ENCODE measurements around the gene WDR6. TPM values are rescaled to one million over a fixed set of nuclear protein-coding genes. Genes with fewer than 3 reads are reported as not detected.
A peak's percentile ranks its signal among the peaks of the same experiment; 100 is the strongest.

The WDR6 gene
- total and polyA plus RNA-seq, 10 of the 15 experiments (the other 5 are each of a cell fraction or from before 2014, with no cell fraction given) = 21.3 to 169 (median 107) TPM

- H3K79me2 ChIP-seq (ENCODE audit: control insufficient read depth, insufficient read depth, low read length) = no peaks in the 10 kb centered on the region
- H3K9me3 ChIP-seq (replicated peaks; ENCODE audit: control insufficient read depth, insufficient read depth, low read length) = no peaks in the 10 kb centered on the region
- ChIA-PET POLR2A (no interaction called here), RAD21 (ENCODE audit: unreplicated experiment) (interaction anchor here (0.7 kb wide), 1 partner anchor 13 kb away, joined by 3 read pairs; no protein-coding TSS in a partner anchor), SMC1A (ENCODE audit: uncharacterized antibody, unreplicated experiment) (no interaction called here), CTCF (no interaction called here)
- FAIRE-seq = no peak
- H3K9ac ChIP-seq (ENCODE audit: control insufficient read depth, insufficient read depth, low read length) = no peak overlapping the region
- H3K27ac ChIP-seq (ENCODE audit: control insufficient read depth, insufficient read depth) = no peak overlapping the region
- TF ChIP-seq RCOR1 (conservative IDR thresholded peaks at IDR 0.05; ENCODE audit: low read depth, low read length) = no peak
- no peak for TF ChIP-seq RAD51 (IDR thresholded peaks at IDR 0.05)
- TF ChIP-seq MYC (IDR thresholded peaks at IDR 0.05; ENCODE audit: insufficient read depth, insufficient read length, insufficient replicate concordance, low read length, severe bottlenecking) = no peak
- TF ChIP-seq ZNF217 (IDR thresholded peaks at IDR 0.05) = no peak
- TF ChIP-seq POLR2AphosphoS5 (IDR thresholded peaks at IDR 0.05; ENCODE audit: low read length) = no peak
- TF ChIP-seq ZNF592 (IDR thresholded peaks at IDR 0.05) = no peak
- no peak for TF ChIP-seq DPF2 (IDR thresholded peaks at IDR 0.05)
- TF ChIP-seq KLF5 (IDR thresholded peaks at IDR 0.05; ENCODE audit: partially characterized antibody) = no peak
- H4K20me1 ChIP-seq (ENCODE audit: control insufficient read depth, insufficient read depth) = no peaks in the 10 kb centered on the region
- no peak overlapping the region for H2AFZ ChIP-seq (ENCODE audit: control insufficient read depth, low read depth, low read length)
- BruUV-seq (replicated peaks) = no TSS peak
- peaks cover 14 to 26% of the 10 kb centered on the region in 2 experiments for H3K36me3 ChIP-seq (ENCODE audit: control insufficient read depth in 2 of 2, insufficient read depth in 2 of 2, low read length in 1 of 2)
- H3K4me2 ChIP-seq (ENCODE audit: control insufficient read depth, insufficient read depth) = no peak overlapping the region
- no peaks in the 10 kb centered on the region for H3K27me3 ChIP-seq (replicated peaks in 1 of 2; ENCODE audit: control insufficient read depth in 2 of 2, insufficient read depth in 2 of 2, low read length in 1 of 2)
- H3K4me3 ChIP-seq = no peak overlapping the region
- intact Hi-C loops (cut with micrococcal nuclease; ENCODE audit: unreplicated experiment) (no loop called here), in situ Hi-C loops (cut with MboI) (no loop called here)
- DNase-seq (ENCODE audit: low read depth, low spot score) = no peak
- WGBS (ENCODE audit: insufficient coverage, insufficient replicate concordance, low lambda C conversion rate, missing lambda C conversion rate) = 98% methylated on average over 7 of the region's 7 CpGs
- ATAC-seq = no peak
- no peaks in the 10 kb centered on the region for H3K4me1 ChIP-seq (ENCODE audit: control insufficient read depth, insufficient read depth, low read length)
Observed at GRCh38 chr3:49058011-49058410, 50.8 kb downstream of the WDR6 start.

MicroRNA genes within 50 kb of the gene (microRNA counts, 767-probe panel; counts per million panel counts)
- 4,701 counts per million, percentile 97 among the panel's probes with 10 or more counts for microRNA hsa-miR-191-5p
- 3,282 counts per million, percentile 90 among the panel's probes with 10 or more counts for microRNA hsa-miR-425-5p

Small RNA genes within 50 kb of the gene (microRNA-seq; reads per million reads assigned to microRNA genes)
- gene MIR191 = 17,654 reads per million, percentile 98 among the genes with 10 or more reads in this experiment
- 11,061 reads per million, percentile 97 among the genes with 10 or more reads in this experiment for gene MIR425

Small RNA genes within 50 kb of the gene (small RNA-seq; reads per million reads assigned to genes)
- 30,206 reads per million, percentile 100 among the genes with 10 or more reads in this experiment for gene MIR191
- gene MIR425 = 855 reads per million, percentile 100 among the genes with 10 or more reads in this experiment

Other genes with a start within 250 kb of the WDR6 start
Only the 7 nearest of the 13 such genes appear.
- 74.7 and 77.4 TPM in 2 replicates for gene ARIH2, start 88.5 kb upstream of the WDR6 start, total RNA-seq (2014; rRNA removed)
- gene ARIH2, start 88.5 kb upstream of the WDR6 start, total RNA-seq (2014; rRNA removed; fragmentation: Illumina TruSeq; extraction: Trizol) = 63.6 and 67.1 TPM in 2 replicates
- gene ARIH2, start 88.5 kb upstream of the WDR6 start, total RNA-seq (2021) = 58.7 and 61.8 TPM in 2 replicates
- 59.7 and 74.0 TPM in 2 replicates for gene ARIH2, start 88.5 kb upstream of the WDR6 start, polyA plus RNA-seq (2011; rRNA removed)
- 50.5 and 60.2 TPM in 2 replicates for gene ARIH2, start 88.5 kb upstream of the WDR6 start, polyA plus RNA-seq (2014; fragmentation: Illumina TruSeq; extraction: Trizol)
- 10 to 100 TPM; 18.7 to 22.2 TPM for gene ARIH2, start 88.5 kb upstream of the WDR6 start, polyA plus RNA-seq (2014; fragmentation: Nextera tagmentation; extraction: Ambion mirVana)
- 56.8 and 58.5 TPM in 2 replicates for gene ARIH2, start 88.5 kb upstream of the WDR6 start, polyA plus RNA-seq (2014; rRNA removed)
- gene ARIH2, start 88.5 kb upstream of the WDR6 start, polyA plus RNA-seq (2016; fragmentation: Nextera tagmentation; extraction: Ambion mirVana) = 10 to 100 TPM; 70.1 to 74.4 TPM
- gene P4HTM, start 17.1 kb upstream of the WDR6 start, total RNA-seq (2014; rRNA removed) = 27.1 and 31.1 TPM in 2 replicates
- gene P4HTM, start 17.1 kb upstream of the WDR6 start, total RNA-seq (2014; rRNA removed; fragmentation: Illumina TruSeq; extraction: Trizol) = 13.6 and 13.7 TPM in 2 replicates
- 24.4 and 28.6 TPM in 2 replicates for gene P4HTM, start 17.1 kb upstream of the WDR6 start, total RNA-seq (2021)
- 15.8 and 23.6 TPM in 2 replicates for gene P4HTM, start 17.1 kb upstream of the WDR6 start, polyA plus RNA-seq (2011; rRNA removed)
- 5.3 and 9.7 TPM in 2 replicates for gene P4HTM, start 17.1 kb upstream of the WDR6 start, polyA plus RNA-seq (2014; fragmentation: Illumina TruSeq; extraction: Trizol)
- gene P4HTM, start 17.1 kb upstream of the WDR6 start, polyA plus RNA-seq (2014; fragmentation: Nextera tagmentation; extraction: Ambion mirVana) = 1 to 10 TPM in 1 of 2 experiments, under 1 TPM in 1; 0.76 to 6.5 TPM
- gene P4HTM, start 17.1 kb upstream of the WDR6 start, polyA plus RNA-seq (2014; rRNA removed) = 28.7 and 28.8 TPM in 2 replicates
- gene P4HTM, start 17.1 kb upstream of the WDR6 start, polyA plus RNA-seq (2016; fragmentation: Nextera tagmentation; extraction: Ambion mirVana) = 10 to 100 TPM; 22.7 to 23.1 TPM
- 28.2 and 30.4 TPM in 2 replicates for gene DALRD3, start 11.2 kb downstream of the WDR6 start, total RNA-seq (2014; rRNA removed)
- gene DALRD3, start 11.2 kb downstream of the WDR6 start, total RNA-seq (2014; rRNA removed; fragmentation: Illumina TruSeq; extraction: Trizol) = 12.2 and 14.9 TPM in 2 replicates
- gene DALRD3, start 11.2 kb downstream of the WDR6 start, total RNA-seq (2021) = 20.5 and 23.7 TPM in 2 replicates
- 15.6 and 26.3 TPM in 2 replicates for gene DALRD3, start 11.2 kb downstream of the WDR6 start, polyA plus RNA-seq (2011; rRNA removed)
- gene DALRD3, start 11.2 kb downstream of the WDR6 start, polyA plus RNA-seq (2014; fragmentation: Illumina TruSeq; extraction: Trizol) = 13.8 and 15.7 TPM in 2 replicates
- gene DALRD3, start 11.2 kb downstream of the WDR6 start, polyA plus RNA-seq (2014; fragmentation: Nextera tagmentation; extraction: Ambion mirVana) = 10 to 100 TPM; 10.1 to 21.9 TPM
- gene DALRD3, start 11.2 kb downstream of the WDR6 start, polyA plus RNA-seq (2014; rRNA removed) = 23.0 and 27.3 TPM in 2 replicates
- gene DALRD3, start 11.2 kb downstream of the WDR6 start, polyA plus RNA-seq (2016; fragmentation: Nextera tagmentation; extraction: Ambion mirVana) = 10 to 100 TPM; 21.2 to 26.0 TPM
- gene NDUFAF3, start 14.7 kb downstream of the WDR6 start, total RNA-seq (2014; rRNA removed) = 133 and 136 TPM in 2 replicates
- gene NDUFAF3, start 14.7 kb downstream of the WDR6 start, total RNA-seq (2014; rRNA removed; fragmentation: Illumina TruSeq; extraction: Trizol) = 34.1 and 37.1 TPM in 2 replicates
- gene NDUFAF3, start 14.7 kb downstream of the WDR6 start, total RNA-seq (2021) = 83.5 and 87.4 TPM in 2 replicates
- 15.4 and 25.4 TPM in 2 replicates for gene NDUFAF3, start 14.7 kb downstream of the WDR6 start, polyA plus RNA-seq (2011; rRNA removed)
- 13.3 and 40.4 TPM in 2 replicates for gene NDUFAF3, start 14.7 kb downstream of the WDR6 start, polyA plus RNA-seq (2014; fragmentation: Illumina TruSeq; extraction: Trizol)
- 10 to 100 TPM; 31.3 to 40.2 TPM for gene NDUFAF3, start 14.7 kb downstream of the WDR6 start, polyA plus RNA-seq (2014; fragmentation: Nextera tagmentation; extraction: Ambion mirVana)
- 103 and 121 TPM in 2 replicates for gene NDUFAF3, start 14.7 kb downstream of the WDR6 start, polyA plus RNA-seq (2014; rRNA removed)
- 100 to 1,000 TPM; 217 to 228 TPM for gene NDUFAF3, start 14.7 kb downstream of the WDR6 start, polyA plus RNA-seq (2016; fragmentation: Nextera tagmentation; extraction: Ambion mirVana)
- gene IMPDH2, start 22.0 kb downstream of the WDR6 start, total RNA-seq (2014; rRNA removed) = 372 and 393 TPM in 2 replicates
- 334 and 349 TPM in 2 replicates for gene IMPDH2, start 22.0 kb downstream of the WDR6 start, total RNA-seq (2014; rRNA removed; fragmentation: Illumina TruSeq; extraction: Trizol)
- 308 and 317 TPM in 2 replicates for gene IMPDH2, start 22.0 kb downstream of the WDR6 start, total RNA-seq (2021)
- gene IMPDH2, start 22.0 kb downstream of the WDR6 start, polyA plus RNA-seq (2011; rRNA removed) = 152 and 190 TPM in 2 replicates
- 293 and 341 TPM in 2 replicates for gene IMPDH2, start 22.0 kb downstream of the WDR6 start, polyA plus RNA-seq (2014; fragmentation: Illumina TruSeq; extraction: Trizol)
- 100 to 1,000 TPM; 386 to 424 TPM for gene IMPDH2, start 22.0 kb downstream of the WDR6 start, polyA plus RNA-seq (2014; fragmentation: Nextera tagmentation; extraction: Ambion mirVana)
- gene IMPDH2, start 22.0 kb downstream of the WDR6 start, polyA plus RNA-seq (2014; rRNA removed) = 354 and 382 TPM in 2 replicates
- gene IMPDH2, start 22.0 kb downstream of the WDR6 start, polyA plus RNA-seq (2016; fragmentation: Nextera tagmentation; extraction: Ambion mirVana) = 100 to 1,000 TPM; 229 to 255 TPM
- gene QRICH1, start 86.7 kb downstream of the WDR6 start, total RNA-seq (2014; rRNA removed) = 93.8 and 95.7 TPM in 2 replicates
- 78.1 and 85.6 TPM in 2 replicates for gene QRICH1, start 86.7 kb downstream of the WDR6 start, total RNA-seq (2014; rRNA removed; fragmentation: Illumina TruSeq; extraction: Trizol)
- 89.5 and 96.9 TPM in 2 replicates for gene QRICH1, start 86.7 kb downstream of the WDR6 start, total RNA-seq (2021)
- gene QRICH1, start 86.7 kb downstream of the WDR6 start, polyA plus RNA-seq (2011; rRNA removed) = 52.1 and 86.8 TPM in 2 replicates
- gene QRICH1, start 86.7 kb downstream of the WDR6 start, polyA plus RNA-seq (2014; fragmentation: Illumina TruSeq; extraction: Trizol) = 84.8 and 356 TPM in 2 replicates
- 10 to 100 TPM; 22.2 to 23.3 TPM for gene QRICH1, start 86.7 kb downstream of the WDR6 start, polyA plus RNA-seq (2014; fragmentation: Nextera tagmentation; extraction: Ambion mirVana)
- gene QRICH1, start 86.7 kb downstream of the WDR6 start, polyA plus RNA-seq (2014; rRNA removed) = 116 and 117 TPM in 2 replicates
- 10 to 100 TPM; 41.6 to 48.7 TPM for gene QRICH1, start 86.7 kb downstream of the WDR6 start, polyA plus RNA-seq (2016; fragmentation: Nextera tagmentation; extraction: Ambion mirVana)
- 461 and 476 TPM in 2 replicates for gene QARS1, start 97.4 kb downstream of the WDR6 start, total RNA-seq (2014; rRNA removed)
- 199 and 212 TPM in 2 replicates for gene QARS1, start 97.4 kb downstream of the WDR6 start, total RNA-seq (2014; rRNA removed; fragmentation: Illumina TruSeq; extraction: Trizol)
- gene QARS1, start 97.4 kb downstream of the WDR6 start, total RNA-seq (2021) = 369 and 380 TPM in 2 replicates
- 144 and 309 TPM in 2 replicates for gene QARS1, start 97.4 kb downstream of the WDR6 start, polyA plus RNA-seq (2011; rRNA removed)
- gene QARS1, start 97.4 kb downstream of the WDR6 start, polyA plus RNA-seq (2014; fragmentation: Illumina TruSeq; extraction: Trizol) = 249 and 362 TPM in 2 replicates
- 100 to 1,000 TPM; 229 to 328 TPM for gene QARS1, start 97.4 kb downstream of the WDR6 start, polyA plus RNA-seq (2014; fragmentation: Nextera tagmentation; extraction: Ambion mirVana)
- 385 and 397 TPM in 2 replicates for gene QARS1, start 97.4 kb downstream of the WDR6 start, polyA plus RNA-seq (2014; rRNA removed)
- 100 to 1,000 TPM; 168 to 185 TPM for gene QARS1, start 97.4 kb downstream of the WDR6 start, polyA plus RNA-seq (2016; fragmentation: Nextera tagmentation; extraction: Ambion mirVana)